Right forelimb (tissue), 1 donor: ENCODE results near the gene FAM89A.
A peak's percentile ranks its signal among the peaks of the same experiment; 100 is the strongest.
"Not testable (repeated sequence)": the region's sequence is repeated elsewhere in the genome, so short reads cannot be mapped to it uniquely, and the experiment has no call there.

Experiments used
- DNase-seq: peaks from one replicate; pipeline ENCODE4 v3.0.0-alpha.2; 2018

FAM89A gene

DNA sequence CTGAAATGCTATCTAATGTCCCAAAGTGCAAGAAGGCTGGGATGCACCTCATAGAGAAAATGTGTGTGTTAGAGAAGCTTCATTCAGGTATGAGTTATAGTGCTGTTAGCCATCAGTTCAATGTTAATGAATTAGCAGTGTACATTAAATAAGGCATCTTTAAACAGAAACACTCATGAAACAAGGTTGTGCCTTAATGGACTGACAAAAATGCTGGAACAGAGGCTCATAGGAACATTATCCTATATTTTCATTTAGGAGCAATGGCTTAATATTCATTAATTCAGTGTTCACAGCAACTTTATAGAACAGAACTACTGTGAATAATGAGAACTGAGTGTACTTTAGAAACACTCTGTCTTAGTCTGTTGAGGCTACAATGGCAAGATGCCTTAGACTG, 15.2 kb upstream of the FAM89A start:
- no peak for DNase-seq

DNA sequence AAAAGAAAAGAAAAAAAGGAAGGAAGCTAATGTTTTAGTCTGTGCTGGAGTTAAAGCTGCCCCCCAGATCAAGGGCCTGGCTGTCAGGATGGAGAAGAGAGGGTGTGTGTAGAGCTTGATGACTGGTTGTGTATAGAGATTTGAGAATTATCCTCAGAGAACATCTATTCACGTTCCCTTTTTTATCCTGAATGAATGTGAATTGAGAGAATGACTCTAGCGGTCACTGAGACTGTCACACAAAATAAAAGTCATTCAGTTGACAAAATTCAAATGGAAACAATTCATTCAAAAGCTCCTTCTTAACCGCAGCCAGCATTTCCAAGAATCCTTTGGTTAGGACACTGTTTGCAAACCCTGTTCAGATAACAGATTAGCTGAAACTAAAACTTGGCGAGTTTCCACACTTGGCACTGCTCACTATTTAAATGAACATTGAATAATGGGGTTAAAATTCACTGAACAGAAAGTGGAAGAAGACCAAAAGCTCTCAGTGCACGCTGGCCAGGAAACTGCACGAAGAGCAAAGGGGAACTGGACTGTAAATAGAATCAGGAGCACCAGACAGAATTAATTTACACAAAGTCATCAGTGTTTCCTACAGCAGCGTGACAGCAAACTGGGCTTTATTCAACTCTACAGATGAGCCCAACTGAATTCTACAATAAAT, 13.6 kb upstream of the FAM89A start:
- DNase-seq = no peak

DNA sequence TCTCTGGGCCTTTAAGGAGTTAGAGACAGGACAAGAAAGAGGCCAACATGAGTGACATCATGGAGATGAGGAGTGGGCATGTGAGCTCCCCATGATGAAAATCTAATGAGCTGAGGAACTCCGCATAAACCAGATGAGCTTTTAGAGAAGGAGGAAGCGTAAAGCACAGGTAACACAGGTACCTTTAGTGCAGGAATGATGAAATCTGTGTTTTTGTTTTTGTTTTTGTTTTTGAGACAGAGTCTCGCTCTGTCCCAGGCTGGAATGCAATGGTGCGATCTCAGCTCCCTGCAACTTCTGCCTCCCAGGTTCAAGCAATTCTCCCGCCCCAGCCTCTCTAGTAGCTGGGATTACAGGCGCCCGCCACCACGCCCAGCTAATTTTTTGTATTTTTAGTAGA, 12.7 kb upstream of the FAM89A start:
- no peak for DNase-seq

DNA sequence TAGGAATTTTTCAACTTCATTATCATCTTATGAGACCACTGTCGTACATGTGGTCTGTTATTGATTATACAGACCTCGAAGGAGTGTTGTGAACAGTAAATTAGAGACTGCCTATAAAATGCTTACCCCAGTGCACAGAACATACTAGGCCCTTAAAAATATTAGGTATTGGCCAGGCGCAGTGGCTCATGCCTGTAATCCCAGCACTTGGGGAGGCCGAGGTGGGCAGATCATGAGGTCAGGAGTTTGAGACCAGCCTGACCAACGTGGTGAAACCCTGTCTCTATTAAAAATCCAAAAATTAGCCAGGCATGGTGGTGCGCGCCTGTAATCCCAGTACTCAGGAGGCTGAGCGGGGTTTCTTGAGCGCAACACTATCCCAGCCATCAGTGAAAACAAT, 10.9 kb upstream of the FAM89A start:
- not testable (repeated sequence) for DNase-seq

DNA sequence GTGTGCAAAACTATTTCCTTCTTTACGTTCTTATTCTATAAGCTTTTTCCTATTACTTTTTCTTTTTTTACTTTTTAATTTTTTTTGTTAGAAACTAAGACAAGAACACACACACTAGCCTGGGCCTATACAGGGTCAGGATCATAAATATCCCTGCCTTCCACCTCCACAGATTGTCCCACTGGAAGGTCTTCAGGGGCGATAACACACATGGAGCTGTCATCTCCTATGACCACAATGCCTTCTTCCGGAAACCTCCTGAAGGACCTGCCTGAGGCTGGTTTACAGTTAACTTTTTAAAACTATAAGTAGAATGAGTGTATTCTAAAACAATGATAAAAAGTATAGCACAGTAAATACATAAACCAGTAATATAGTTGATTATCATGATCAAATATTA, 10.3 kb upstream of the FAM89A start:
- no peak for DNase-seq

DNA sequence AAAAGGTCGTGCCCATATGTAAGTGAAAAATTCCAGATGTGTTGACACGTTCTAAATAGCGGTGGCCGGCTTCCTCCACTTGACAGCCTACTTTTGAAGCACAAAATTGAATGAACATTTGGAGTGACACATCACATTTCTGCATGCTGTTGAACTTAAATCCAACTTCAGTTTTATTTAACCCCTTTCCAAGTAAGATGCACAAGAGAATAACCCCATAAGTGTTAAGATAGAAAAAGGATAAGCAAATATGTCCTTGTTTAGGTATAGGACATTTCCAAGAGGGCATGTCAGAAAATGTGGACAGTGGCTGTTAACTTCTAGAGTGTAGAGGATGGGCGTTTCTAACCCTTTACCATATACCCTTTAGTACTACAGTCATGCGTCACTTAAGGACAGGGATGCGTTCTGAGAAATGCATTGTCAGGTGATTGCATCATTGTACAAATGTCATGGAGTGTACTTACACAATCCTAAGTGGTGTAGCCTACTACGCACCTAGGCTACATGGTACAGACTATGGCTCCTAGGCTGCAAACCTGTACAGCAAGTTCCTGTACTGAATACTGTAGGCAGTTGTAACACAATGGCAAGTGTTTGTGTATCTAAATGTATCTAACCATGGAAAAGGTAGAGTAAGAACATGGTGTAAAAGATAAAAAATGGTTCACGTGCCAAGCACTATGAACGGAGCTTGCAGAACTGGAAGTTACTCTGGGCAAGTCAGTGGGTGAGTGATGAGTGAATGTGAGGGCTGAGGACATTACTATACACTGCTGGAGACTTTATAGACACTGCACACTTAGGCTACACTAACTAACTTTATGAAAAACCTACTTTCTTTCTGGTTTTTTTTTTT, 9.3 kb upstream of the FAM89A start:
- DNase-seq = no peak

DNA sequence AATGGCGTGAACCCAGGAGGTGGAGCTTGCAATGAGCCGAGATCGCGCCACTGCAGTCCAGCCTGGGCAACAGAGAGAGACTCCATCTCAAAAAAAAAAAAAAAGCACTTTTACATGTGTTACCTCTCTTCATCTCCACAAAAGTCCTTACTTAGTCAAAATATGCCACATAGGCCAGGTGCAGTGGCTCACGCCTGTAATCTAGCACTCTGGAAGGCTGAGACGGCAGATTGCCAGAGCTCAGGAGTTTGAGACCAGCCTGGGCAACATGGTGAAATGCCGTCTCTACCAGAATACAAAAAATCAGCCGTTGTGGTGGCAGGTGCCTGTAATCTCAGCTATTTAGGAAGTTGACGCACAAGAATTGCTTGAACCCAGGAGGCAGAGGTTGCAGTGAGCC, 8.4 kb upstream of the FAM89A start:
- not testable (repeated sequence) for DNase-seq

DNA sequence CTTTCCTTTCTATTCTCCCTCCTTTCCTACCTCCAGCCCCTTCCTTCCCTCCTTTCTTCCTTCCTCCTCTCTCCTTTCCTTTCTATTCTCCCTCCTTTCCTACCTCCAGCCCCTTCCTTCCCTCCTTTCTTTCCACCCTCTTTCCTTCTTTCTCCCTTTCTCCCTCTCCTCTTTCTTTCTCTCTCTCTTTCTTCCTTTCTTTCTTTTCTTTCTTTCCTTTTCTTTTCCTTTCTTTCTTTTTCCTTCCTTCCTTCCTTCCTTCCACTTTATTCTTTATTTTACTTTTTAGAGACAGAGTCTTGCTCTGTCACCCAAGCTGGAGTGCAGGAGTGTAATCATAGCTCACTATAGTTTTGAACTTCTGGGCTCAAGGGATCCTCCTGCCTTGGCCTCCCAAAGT, 7.5 kb upstream of the FAM89A start:
- not testable (repeated sequence) for DNase-seq

DNA sequence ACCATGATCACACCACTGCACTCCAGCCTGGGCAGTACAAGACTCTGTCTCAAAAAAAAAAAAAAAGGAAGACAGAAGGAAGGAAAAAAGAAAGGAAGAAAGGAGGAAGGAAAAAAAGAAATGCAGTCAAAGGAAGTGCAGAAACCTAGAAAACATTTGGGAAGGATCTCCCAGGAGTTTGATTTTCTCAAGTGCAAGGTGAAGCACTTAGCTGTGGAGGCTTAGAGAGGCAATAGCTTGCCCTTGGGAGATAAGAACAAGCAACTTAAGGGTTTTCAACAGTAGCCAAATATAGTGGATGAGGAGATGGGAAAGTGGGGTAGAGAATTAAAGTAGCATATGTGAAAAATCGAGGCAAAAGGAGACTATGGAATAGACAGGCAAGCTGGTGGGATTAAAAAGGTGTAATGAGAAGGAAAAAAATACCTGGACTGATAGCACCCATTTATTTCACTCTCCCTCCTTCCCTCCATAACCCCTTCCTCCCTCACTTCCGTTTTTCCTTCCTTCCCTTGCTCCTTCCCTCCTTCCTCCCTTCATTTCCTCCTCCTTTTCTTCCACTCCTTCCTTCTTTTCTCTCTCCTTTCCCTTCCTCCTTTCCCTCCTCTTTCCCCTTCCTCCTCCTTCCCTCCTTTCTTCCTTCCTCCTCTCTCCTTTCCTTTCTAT, 6.8 kb upstream of the FAM89A start:
- no peak for DNase-seq

DNA sequence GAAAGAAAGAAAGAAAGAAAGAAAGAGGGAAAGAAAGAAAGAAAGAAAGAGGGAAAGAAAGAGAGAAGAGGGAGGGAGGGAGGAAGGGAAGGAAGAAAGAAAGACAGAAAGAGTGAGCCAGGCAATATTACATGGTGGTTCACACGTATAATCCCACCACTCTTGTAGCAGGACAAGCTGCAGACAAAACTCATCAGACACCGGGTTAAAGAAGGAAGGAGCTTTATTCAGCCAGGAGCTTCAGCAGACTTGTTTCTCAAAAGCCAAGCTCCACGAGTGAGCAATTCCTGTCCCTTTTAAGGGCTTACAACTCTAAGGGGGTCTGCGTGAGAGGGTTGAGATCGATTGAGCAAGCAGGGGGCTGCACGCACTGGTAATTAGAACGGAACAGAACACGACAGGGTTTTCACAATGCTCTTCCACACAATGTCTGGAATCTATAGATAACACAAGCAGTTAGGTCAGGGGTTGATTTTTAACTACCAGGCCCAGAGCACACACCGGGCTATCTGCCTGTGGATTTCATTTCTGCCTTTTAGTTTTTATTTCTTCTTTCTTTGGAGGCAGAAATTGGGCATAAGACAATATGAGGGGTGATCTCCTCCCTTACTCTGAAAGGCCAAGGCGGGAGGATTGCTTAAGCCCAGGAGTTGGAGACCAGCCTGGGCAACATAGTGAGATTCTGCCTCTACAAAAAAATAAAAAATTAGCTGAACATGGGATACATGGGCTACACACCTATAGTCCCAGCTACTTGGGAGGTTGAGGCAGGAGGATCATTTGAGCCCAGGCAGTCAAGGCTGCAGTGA, 6.1 kb upstream of the FAM89A start:
- DNase-seq = not testable (repeated sequence)

DNA sequence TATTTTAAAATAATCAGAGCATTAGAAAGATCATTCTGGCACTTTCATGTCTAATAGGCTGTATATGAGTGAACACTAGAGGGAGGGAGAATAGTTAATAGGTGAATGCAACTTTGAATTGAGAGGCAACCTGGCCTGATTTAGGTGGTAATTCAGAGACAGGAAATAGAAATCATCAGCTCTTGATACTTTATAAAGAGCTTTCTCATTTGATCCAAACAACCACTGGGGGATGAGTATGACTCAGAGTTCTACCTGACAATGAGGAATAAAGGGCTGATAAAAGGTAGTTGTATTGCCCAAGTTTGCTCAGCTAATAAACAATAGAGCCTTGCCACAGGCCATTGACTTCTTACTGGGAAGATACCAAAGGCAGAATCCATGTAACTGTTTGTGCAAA, 5.2 kb upstream of the FAM89A start:
- DNase-seq = no peak

DNA sequence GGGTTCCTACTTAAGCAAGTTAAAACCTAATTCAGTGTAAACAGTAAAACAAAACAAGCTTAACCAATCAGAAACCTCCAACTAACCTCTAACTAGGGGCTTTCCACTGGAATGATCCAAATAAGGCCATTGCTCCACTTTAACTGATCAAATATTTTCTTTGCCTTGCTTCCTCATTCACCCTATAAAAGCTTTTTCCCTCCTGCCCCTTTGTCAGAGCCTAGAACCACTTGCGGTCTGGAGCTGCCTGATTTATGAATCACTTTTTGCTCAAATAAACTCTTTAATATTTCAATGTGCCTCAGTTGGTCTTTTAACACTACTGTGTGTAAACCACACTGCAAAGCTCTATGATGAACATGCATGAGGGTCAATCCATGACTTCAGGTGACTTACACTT, 4.5 kb upstream of the FAM89A start:
- no peak for DNase-seq

DNA sequence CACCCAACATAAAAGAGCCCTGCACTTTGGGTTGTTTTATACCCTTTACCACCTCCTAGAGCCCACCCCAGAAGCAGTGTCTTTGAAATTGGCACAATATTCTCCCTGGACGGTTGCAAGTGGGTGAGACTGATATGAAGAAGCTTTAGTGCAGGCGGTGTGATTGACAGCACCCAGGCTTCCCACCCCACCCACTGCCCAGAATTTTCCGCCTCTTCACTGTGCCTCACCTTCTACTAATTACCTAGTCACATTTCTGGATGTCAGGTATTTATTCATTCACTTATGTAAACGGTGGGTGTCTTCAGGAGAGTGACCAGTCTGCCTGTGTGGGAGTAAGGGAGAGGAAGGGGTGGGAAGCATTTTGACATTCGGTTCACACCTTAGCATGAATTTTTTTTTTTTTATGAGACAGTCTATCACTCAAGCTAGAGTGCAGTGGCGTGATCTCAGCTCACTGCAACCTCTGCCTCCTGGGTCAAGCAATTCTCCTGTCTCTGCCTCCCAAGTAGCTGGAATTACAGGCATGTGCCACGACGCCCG, 1.7 kb upstream of the FAM89A start:
- DNase-seq = no peak

DNA sequence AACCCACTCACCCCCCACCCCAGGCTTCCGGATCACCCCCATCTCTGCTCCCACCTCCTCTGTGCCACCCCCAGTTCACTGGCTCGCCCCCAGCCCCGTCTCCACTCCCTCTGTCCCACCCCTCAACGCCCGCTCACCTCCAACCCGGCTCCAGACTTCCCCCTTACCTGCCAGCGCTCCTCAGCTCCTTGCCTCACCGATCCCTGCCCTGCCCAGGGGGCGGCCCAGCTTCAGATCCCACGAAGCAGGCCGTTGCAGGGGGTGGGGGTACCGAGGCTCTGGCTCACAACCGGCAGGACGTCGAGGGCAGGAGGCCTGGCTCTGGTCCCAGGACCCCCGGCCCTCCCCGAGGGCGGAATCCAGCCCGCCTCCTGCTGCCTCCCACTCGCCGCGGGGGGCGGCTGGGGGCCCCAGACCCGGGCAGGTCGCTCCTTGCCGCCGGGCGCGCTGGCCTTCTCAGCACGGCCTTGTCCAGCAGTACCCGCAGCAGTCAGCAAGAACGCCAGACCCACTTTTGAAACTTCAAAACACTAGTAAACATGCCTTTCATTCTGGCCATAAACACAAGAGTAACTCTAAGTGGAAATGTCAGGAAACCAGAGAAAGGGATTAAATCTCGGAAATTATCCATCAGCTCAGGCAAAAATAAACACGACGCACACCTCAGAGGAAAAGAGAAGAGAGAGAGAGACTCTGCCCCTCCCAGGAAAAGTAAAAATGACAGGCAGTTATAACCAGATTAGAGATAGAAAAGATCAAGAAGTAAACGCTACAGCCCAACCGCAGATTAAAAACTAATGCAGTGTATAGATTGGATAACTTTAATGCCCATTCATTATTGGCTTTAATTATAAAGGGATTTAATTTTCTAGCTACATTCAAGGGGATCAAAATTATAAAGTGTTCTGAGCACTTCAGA, 1.0 kb upstream of the FAM89A start:
- DNase-seq = peak; percentile 55

DNA sequence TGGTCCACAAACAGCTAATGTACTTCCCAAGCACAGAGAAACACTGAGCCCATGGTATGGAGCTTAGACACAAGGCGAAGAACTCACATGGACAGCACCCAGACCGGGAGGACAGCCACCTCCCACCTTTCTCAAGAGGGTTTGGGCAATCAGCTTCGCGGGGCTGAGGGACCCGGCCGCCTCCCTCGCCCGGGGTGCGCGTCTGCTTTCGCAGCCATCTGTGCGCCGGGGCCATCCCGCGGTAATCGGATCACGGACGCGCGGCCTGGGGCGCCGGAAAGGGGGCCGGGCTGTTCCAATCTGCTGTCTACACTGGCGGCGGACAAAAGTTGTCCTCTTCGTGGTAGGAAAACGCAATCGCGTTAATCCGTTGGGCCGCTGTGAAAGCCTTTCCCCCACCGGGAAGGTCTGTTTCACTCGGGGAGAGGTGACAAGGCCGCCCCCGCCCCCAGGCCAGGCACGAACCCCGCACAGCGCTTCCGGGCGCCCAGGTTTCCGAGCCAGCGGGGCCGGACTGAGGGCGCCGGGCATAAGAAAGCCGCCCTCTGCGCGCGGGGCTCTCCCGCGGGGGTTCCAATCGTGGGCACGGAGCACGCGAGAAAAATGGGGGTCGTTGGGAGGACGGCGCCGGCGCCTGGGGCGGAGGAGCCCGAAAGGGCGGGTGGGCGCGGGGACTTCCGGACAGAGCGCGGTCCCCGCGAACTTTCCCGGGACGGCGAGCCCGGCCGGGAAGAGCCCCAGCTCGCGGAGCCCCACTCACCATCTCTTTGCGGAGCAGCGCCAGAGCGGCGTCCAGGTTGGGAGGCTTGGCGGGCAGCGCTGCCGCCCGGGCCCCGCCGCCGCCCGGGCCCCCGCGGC, 664 bp downstream of the FAM89A start:
- peak; percentile 75 for DNase-seq

DNA sequence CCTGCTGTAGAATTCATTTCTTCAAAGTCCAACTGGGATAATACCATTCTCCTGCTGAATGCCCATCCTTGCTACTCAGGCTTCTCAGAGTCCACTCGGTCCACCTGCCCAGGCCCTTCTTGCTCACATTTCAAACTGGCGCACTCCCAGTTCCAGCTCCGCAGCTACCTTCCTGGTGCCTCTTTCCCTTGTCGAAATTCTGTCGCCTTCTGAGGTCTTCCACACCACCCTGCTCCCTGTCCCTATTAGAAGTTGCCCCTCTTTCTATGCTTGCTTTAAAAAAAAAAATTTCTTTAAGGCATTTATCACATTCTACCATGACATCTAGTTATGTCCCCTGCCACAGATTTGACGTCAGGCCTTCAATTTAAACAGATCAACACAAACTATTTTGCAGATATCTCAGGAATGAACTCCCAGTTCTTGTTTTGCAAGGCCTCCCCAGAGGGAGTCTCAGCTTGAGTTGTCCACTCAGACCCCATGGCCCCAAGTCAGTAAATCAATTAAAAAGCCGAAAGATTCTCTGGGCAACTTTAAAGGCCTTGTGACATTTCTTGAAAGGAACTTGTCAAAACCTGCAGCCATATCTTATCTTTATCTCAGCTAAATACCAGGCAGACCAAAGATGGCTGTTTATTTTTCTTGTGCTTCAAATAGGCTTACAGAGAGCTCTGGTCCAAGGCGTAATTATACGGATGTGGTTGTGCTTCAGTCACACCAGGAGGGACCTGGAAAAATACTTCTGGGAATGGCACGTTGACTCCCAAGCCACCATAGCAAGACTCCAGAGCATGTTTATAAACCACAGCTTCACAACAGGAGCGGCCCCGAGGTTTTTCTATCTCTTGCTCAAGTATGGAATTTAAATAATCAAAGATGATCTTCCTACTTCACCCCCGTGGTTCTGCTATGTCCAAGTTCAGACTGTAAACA, 2.2 kb downstream of the FAM89A start:
- no peak for DNase-seq

DNA sequence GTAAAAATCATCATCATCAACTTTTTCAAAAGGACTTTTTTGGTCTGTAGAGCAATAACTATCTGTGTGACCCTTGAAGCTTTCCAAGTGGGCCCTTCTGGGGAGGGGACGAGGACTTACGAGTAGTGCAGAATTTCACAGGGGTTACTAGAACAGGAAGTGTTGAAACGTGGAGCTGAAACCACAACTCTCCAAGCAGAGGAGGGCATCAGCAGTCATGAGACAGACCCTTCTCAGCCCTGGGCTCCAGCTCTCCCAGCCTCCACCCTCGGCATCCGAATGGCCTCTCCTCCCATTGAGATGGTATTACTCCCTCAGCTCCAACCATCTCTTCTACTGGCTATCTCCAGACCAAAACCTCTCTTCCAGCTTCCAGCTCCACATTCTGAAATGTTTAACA, 3.6 kb downstream of the FAM89A start:
- DNase-seq = no peak

DNA sequence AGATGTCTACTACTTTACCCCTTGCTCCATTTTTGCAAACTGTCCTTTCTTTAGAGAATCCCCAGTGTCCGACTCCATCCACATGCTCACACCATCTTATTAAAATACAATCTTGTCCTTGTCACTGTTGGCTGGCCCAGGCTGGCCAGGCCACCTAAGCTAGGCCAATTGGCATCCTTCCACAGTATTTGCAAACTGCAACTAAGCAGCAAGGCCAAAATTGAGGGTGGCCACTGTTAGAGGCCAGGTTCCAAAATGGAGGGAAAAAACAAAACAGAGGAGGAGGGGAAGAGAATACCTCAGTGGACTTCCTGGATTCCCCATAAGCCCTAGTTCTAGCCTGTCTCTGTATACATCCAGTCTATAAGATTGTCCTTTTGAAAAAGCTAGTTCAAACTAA, 4.3 kb downstream of the FAM89A start:
- no peak for DNase-seq

DNA sequence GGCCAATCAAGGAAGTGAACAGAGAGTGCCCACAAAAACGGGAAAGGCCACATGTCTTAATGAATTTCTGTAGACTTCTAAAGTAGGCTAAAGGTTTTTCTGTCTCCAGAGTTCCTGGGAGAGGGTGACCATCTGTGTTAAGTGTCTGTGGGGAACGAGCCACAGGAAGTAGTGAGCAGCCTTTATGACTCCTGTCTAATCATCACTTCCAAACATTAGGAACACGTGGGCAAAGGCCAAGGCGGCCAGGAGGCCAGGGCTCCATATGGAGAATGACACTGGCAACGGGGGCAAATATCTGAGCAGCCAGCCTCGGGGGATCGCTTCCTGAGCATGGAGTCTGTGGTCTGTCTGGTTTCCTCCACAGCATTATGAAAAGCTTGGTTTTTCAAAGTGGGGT, 7.1 kb downstream of the FAM89A start:
- DNase-seq = no peak

DNA sequence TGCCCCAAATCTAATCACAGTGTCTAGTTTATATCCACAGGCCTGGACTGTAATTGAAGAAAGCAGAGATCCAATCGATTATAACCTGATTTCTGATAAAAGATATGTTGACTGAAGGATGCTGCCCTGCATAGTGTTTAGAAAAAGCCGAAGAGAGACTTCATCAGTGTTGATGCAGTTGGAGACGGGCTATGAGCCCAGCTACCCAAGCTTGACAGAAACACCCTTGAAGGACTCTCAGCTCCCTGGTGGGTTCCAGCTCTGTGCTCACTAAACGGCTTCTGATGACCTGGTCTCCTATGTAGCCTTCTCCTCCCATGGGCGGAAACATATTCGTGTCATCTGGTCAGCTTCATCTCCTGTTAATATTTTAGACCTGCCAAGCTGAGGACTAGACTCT, 10.2 kb downstream of the FAM89A start:
- DNase-seq = no peak
